ENCODE results near the gene GPC3.

GRCh38 chrX:133981924-133982323 lies 3.5 kb downstream of the GPC3 start:
- TF ChIP-seq, protein P1, sequence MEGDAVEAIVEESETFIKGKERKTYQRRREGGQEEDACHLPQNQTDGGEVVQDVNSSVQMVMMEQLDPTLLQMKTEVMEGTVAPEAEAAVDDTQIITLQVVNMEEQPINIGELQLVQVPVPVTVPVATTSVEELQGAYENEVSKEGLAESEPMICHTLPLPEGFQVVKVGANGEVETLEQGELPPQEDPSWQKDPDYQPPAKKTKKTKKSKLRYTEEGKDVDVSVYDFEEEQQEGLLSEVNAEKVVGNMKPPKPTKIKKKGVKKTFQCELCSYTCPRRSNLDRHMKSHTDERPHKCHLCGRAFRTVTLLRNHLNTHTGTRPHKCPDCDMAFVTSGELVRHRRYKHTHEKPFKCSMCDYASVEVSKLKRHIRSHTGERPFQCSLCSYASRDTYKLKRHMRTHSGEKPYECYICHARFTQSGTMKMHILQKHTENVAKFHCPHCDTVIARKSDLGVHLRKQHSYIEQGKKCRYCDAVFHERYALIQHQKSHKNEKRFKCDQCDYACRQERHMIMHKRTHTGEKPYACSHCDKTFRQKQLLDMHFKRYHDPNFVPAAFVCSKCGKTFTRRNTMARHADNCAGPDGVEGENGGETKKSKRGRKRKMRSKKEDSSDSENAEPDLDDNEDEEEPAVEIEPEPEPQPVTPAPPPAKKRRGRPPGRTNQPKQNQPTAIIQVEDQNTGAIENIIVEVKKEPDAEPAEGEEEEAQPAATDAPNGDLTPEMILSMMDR (IDR thresholded peaks at IDR 0.05) = no peak
- no peak for TF ChIP-seq POLR2A (IDR thresholded peaks at IDR 0.05)

Measured in right lobe of liver (tissue), 4 donors.